ENCODE measurements around the gene CAPN8.
"Not testable (repeated sequence)": the region's sequence is repeated elsewhere in the genome, so short reads cannot be mapped to it uniquely, and the experiment has no call there.

CAPN8 gene

GRCh38 chr1:223519116-223519515 is 146.4 kb downstream of the CAPN8 start:
- DNase-seq: no peak

DNA sequence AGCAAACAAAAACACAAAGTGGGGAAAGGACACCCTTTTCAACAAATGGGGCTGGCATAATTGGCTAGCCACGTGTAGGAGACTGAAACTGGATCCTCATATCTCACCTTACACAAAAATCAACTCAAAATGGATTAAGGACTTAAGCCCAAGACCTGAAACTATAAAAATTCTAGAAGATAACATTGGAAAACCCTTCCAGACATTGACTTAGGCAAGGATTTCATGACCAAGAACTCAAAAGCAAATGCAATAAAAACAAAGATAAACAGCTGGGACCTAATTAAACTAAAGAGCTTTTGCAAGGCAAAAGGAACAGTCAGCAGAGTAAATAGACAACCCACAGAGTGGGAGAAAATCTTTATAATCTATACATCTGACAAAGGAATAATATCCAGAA is 146.9 kb downstream of the CAPN8 start:
- not testable (repeated sequence) for DNase-seq

GRCh38 chr1:223515926-223516325 is 149.6 kb downstream of the CAPN8 start:
- no peak for DNase-seq

DNA sequence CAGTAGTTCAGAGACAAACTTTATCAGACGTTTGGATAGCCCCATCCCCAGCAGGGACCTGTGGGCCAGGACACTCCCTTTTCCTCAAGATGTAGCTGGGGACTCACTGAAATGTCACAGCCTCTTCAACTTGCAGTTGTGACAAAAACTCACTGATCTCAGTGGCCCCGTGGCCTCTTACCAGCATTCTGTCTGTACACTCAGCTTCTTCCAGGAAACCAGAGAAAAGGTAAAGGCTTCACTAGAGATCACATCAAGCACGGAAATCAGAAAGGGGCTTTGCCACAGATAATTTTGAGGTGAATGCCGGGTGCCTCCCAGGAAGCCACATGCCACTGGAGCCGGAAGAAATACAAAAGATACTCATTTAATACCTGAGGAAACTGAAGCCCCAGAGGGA is 150.1 kb downstream of the CAPN8 start:
- no peak for DNase-seq

- DNase-seq: no peak
Measured at GRCh38 chr1:223514644-223515043, 150.9 kb downstream of the CAPN8 start.

DNA sequence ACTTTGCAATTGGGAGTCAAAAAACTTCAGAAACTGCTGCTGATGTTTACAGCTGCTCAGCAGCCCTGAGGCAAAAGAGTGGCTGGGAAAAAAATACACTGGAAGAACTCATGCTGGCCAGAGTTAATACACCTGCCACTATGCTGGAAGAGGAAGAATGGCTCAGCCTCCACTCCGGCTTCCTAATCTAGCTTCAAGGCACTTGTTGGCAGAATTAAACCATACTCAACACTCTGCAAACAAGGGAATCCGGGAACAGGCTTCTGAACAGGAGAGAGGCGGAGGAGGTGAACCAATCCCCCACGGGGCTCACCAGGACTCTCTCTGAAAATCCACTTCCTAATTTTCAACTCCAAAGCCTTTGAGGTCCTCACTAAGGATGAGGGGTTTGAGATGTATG is 152.2 kb downstream of the CAPN8 start:
- DNase-seq: no peak

DNA sequence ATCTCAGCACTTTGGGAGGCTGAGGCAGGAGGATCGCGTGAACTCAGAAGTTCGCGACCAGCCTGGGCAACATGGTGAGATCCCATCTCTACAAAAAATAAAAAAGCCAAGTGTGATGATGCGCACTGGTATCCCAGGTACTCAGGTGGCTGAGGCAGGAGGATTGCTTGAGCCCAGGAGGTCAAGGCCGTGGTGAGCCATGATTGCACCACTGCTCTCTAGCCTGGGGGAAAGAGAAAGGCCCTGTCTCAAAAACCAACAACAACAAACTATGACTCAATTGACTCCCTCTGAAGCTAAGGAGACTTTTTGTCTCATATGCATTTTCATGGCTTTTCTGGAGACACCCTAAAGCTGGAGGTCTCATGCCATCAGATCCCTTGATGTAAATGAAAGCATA is 153.4 kb downstream of the CAPN8 start:
- no peak for DNase-seq

- DNase-seq: no peak
Measured at GRCh38 chr1:223508796-223509195, 156.7 kb downstream of the CAPN8 start.

- DNase-seq: no peak
Measured at GRCh38 chr1:223504741-223505140, 160.8 kb downstream of the CAPN8 start.

GRCh38 chr1:223503348-223503747 is 162.2 kb downstream of the CAPN8 start:
- no peak for DNase-seq

DNA sequence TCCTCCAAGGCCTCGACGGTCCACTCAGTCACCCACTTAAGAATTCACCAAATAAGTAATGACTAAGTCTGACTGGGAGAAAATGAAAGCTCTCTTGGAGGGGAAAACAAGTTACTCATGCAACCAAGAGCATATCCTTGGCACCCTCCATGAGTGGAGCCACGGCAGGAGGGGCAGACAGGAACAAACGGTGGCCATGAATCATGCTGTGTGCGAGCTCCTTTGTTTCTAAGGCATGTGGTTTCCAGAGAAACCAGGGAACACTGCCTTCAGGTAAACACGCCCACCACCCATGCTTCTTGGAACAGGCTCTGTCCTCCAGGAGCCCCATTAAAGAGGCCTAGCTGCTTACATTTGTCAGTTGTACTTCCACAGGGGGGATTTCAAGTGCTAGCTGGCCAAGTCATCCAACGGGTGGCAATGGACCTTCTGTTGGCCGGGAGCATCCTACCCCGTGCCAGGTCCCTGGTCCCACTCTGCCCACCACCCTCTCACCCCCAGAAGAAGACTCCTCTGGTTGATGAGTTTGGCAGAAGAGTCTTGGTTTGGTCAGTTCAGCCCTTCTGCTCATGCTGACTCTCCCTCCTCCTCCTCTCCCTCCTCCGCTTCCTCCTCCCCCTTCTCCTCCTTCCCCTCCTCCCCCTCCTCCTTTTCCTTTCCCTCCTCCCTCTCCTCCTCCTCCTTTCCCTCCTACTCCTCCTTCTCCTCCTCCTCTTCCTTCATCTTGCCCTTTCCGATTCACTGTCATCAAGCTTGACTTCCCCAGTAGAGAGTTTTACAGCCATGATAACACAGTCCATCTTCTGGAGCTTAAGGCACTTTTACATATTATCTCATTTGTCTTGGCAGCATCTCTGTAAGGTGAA is 164.7 kb downstream of the CAPN8 start:
- DNase-seq: no peak

GRCh38 chr1:223496883-223497282 is 168.6 kb downstream of the CAPN8 start:
- no peak for DNase-seq

DNA sequence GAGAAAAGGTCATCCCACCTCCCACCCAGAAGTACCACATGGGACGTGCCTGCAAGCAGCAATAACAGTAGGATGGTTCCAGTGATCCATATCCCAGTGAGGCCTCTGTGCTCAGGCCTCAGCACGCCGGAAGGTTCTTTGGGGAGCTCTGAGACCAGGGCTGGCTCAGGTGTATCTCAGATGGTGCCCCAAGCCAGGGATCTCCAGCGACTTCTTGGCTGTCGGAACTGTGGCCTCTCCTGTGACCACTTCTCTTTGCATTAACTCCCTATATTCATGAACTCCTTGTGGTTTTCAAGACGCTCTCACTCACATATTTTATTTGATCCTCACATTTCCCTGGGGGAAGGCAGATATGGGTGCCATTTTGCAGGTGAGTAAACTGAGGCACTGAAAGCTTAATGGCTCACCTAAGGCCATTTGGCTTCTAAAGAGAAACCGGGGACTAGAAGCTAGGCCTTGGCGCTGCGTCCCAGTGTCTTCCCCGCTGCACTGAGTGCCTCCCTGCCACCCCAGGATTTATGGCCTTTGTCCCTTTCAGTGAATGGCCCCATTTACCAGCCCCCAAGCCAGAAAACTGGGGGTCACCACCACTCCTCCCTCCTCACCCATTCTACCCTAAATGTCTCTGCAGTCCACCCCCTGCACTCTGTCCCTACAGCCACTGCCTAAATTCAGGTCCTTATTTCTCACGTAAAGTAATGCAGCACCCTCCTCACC is 170.4 kb downstream of the CAPN8 start:
- DNase-seq: no peak

GRCh38 chr1:223492044-223492443 is 173.5 kb downstream of the CAPN8 start:
- no peak for DNase-seq

Data from hematopoietic multipotent progenitor cell treated with erythropoietin and hydrocortisone succinate and interleukin-3 and kit ligand, for 6 days (in vitro differentiated cells).